Esophagus squamous epithelium (tissue), 4 donors: ENCODE data around the gene CCR5AS.

Experiments used
- POLR2A ChIP-seq, 4 donors: fragments of 450-650 bp; IDR thresholded peaks; one replicate each; pipeline ENCODE4 v1.6.1; 2017; ENCODE audit warnings: antibody characterized with exemption in 4 of 4, mild to moderate bottlenecking in 4 of 4, moderate library complexity in 3 of 4
- TF ChIP-seq, protein P1 (sequence below), 6 experiments: fragments of 450-650 bp in 4 of 6; fragments of 200-600 bp in 2 of 6; sonication (generic) in 2 of 6; IDR thresholded peaks; one replicate each; pipeline ENCODE4 v1.5.1; 2016 to 2019; ENCODE audit warnings: antibody characterized with exemption in 6 of 6, mild to moderate bottlenecking in 4 of 6, moderate library complexity in 4 of 6

DNA sequence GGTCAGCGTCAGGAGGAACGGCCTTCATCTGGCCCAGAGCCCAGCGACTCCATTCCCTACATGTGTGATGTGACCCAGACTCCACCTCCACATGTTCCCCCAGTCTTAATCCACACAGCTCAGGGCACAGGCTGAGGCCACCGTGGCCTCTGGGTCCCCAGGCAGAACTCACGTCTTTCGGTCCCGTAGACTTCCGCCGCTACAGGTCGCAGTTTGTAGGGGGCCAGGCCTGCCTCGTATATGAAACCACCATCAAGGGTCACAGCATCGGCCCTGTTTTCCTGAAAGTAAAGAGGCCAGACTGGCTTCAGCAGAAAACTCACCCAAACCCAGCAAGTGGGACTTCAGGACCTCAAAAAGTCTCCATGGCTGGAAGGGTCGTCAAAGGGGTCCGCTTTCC, 49.3 kb upstream of the CCR5AS start:
- TF ChIP-seq, protein P1, sequence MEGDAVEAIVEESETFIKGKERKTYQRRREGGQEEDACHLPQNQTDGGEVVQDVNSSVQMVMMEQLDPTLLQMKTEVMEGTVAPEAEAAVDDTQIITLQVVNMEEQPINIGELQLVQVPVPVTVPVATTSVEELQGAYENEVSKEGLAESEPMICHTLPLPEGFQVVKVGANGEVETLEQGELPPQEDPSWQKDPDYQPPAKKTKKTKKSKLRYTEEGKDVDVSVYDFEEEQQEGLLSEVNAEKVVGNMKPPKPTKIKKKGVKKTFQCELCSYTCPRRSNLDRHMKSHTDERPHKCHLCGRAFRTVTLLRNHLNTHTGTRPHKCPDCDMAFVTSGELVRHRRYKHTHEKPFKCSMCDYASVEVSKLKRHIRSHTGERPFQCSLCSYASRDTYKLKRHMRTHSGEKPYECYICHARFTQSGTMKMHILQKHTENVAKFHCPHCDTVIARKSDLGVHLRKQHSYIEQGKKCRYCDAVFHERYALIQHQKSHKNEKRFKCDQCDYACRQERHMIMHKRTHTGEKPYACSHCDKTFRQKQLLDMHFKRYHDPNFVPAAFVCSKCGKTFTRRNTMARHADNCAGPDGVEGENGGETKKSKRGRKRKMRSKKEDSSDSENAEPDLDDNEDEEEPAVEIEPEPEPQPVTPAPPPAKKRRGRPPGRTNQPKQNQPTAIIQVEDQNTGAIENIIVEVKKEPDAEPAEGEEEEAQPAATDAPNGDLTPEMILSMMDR (IDR thresholded peaks at IDR 0.05): no peak
- TF ChIP-seq POLR2A (IDR thresholded peaks at IDR 0.05): no peak
